GM08714 (cell line): ENCODE data around the gene ISYNA1.

Experiments used
- H3K4me3 ChIP-seq: fragments of 200-500 bp; sonication (Bioruptor generic); 2 replicates; pipeline ENCODE4 v1.5.1; 2014; ENCODE audit warnings: mild to moderate bottlenecking, low read length, inconsistent platforms
- ZNF274 ChIP-seq: IDR thresholded peaks from 2 replicates; pipeline ENCODE4 v1.6.1; 2012; ENCODE audit warnings: mild to moderate bottlenecking, low read depth, low read length

Gene ISYNA1

GRCh38 chr19:18473706-18474087, 35.8 kb upstream of the ISYNA1 start:
- no peak overlapping the region for H3K4me3 ChIP-seq
- no peak for TF ChIP-seq ZNF274

- no peak overlapping the region for H3K4me3 ChIP-seq
- TF ChIP-seq ZNF274, result no peak
Observed at GRCh38 chr19:18473003-18473705, 35.2 kb upstream of the ISYNA1 start.

GRCh38 chr19:18470787-18471186, 32.9 kb upstream of the ISYNA1 start:
- no peak for TF ChIP-seq ZNF274
- H3K4me3 ChIP-seq, result no peak overlapping the region

- no peak for TF ChIP-seq ZNF274
- H3K4me3 ChIP-seq, result no peak overlapping the region
Observed at GRCh38 chr19:18469069-18469846, 31.3 kb upstream of the ISYNA1 start.

GRCh38 chr19:18468517-18468916, 30.6 kb upstream of the ISYNA1 start:
- no peak overlapping the region for H3K4me3 ChIP-seq
- no peak for TF ChIP-seq ZNF274

- no peak overlapping the region for H3K4me3 ChIP-seq
- TF ChIP-seq ZNF274, result no peak
Observed at GRCh38 chr19:18467978-18468377, 30.0 kb upstream of the ISYNA1 start.

GRCh38 chr19:18466354-18466753, 28.4 kb upstream of the ISYNA1 start:
- TF ChIP-seq ZNF274, result no peak
- no peak overlapping the region for H3K4me3 ChIP-seq

- TF ChIP-seq ZNF274, result no peak
- no peak overlapping the region for H3K4me3 ChIP-seq
Observed at GRCh38 chr19:18465964-18466339, 28.0 kb upstream of the ISYNA1 start.

GRCh38 chr19:18465214-18465963, 27.5 kb upstream of the ISYNA1 start:
- no peak overlapping the region for H3K4me3 ChIP-seq
- TF ChIP-seq ZNF274, result no peak

- TF ChIP-seq ZNF274, result no peak
- no peak overlapping the region for H3K4me3 ChIP-seq
Observed at GRCh38 chr19:18464646-18465045, 26.7 kb upstream of the ISYNA1 start.

GRCh38 chr19:18461471-18461870, 23.5 kb upstream of the ISYNA1 start:
- no peak overlapping the region for H3K4me3 ChIP-seq

GRCh38 chr19:18460900-18461299, 23.0 kb upstream of the ISYNA1 start:
- no peak for TF ChIP-seq ZNF274

More at GRCh38 chr19:18461471-18461870, 23.5 kb upstream of the ISYNA1 start:
- TF ChIP-seq ZNF274, result no peak

GRCh38 chr19:18457483-18458331, 19.8 kb upstream of the ISYNA1 start:
- H3K4me3 ChIP-seq, result no peak overlapping the region
- TF ChIP-seq ZNF274, result no peak

More at GRCh38 chr19:18460900-18461299, 23.0 kb upstream of the ISYNA1 start:
- no peak overlapping the region for H3K4me3 ChIP-seq

GRCh38 chr19:18456974-18457373, 19.0 kb upstream of the ISYNA1 start:
- TF ChIP-seq ZNF274, result no peak
- no peak overlapping the region for H3K4me3 ChIP-seq
